K562 (cell line): ENCODE measurements around the gene GRIP1. TPM values are rescaled to one million over a fixed set of nuclear protein-coding genes. Genes with fewer than 3 reads are reported as not detected.

Experiments used
- ATAC-seq: fragments of 200-7000 bp; cut with Tn5 transposase; 3 replicates; pipeline ENCODE4 v1.9.1; 2020; ENCODE audit warnings: moderate library complexity
- BruUV-seq: library from RNA; stranded (reverse); fragments of 400-500 nt; replicated peaks from 2 replicates; lab custom pipeline; 2021; lab: Mats Ljungman, UMichigan
- CTCF ChIA-PET: fragments of 300-600 bp; formaldehyde crosslinking; extraction: SDS; loops from one replicate; lab custom pipeline; 2021; ENCODE audit warnings: low intra/inter-chr PET ratio; lab: Yijun Ruan, JAX
- POLR2A ChIA-PET: fragments of 300-600, 350-650 bp; sonication (Branson Sonifier 250); formaldehyde crosslinking; extraction: SDS; loops from one replicate; lab custom pipeline; 2021; ENCODE audit warnings: antibody characterized with exemption, inconsistent platforms; lab: Yijun Ruan, JAX
- DNase-seq, 4 experiments: peaks; one replicate each; pipeline versions ENCODE4 v3.0.0 to v3.0.0-alpha.2; 2011 to 2018; ENCODE audit warnings: low spot score in 3 of 4, mixed read lengths in 3 of 4; ENCODE audit errors: extremely low read depth in 1 of 4
- FAIRE-seq: peaks from 2 replicates; lab custom pipeline; 2011; peaks lifted over from hg19 to GRCh38; lab: Jason Lieb, UNC
- H2AFZ ChIP-seq: 2 replicates; pipeline ENCODE4 v1.6.0; 2011; ENCODE audit warnings: low read depth, low read length, control low read depth, inconsistent platforms
- H3K27ac ChIP-seq: fragments of 200-600 bp; 3 replicates; pipeline ENCODE4 v1.8.0; 2011; ENCODE audit warnings: low read depth, mild to moderate bottlenecking, control low read depth, inconsistent platforms, low read length, moderate library complexity, mixed read lengths; ENCODE audit errors: extremely low read depth
- H3K27me3 ChIP-seq, 2 experiments: fragments of 300-600 bp in 1 of 2; 2 replicates in 1 of 2; 3 replicates in 1 of 2; pipeline versions ENCODE4 v1.6.0 to v1.8.0; 2011; ENCODE audit warnings: inconsistent platforms in 2 of 2, low read length in 2 of 2, mild to moderate bottlenecking in 1 of 2, mixed read lengths in 1 of 2, moderate library complexity in 1 of 2; ENCODE audit not compliant: control insufficient read depth in 2 of 2, insufficient read depth in 2 of 2
- H3K36me3 ChIP-seq: fragments of 300-600 bp; 3 replicates; pipeline ENCODE4 v1.8.0; 2011; ENCODE audit warnings: mild to moderate bottlenecking, low read length, inconsistent platforms; ENCODE audit not compliant: control insufficient read depth, insufficient read depth
- H3K4me1 ChIP-seq, 2 experiments: fragments of 200-600 bp in 1 of 2; replicated peaks in 1 of 2; 2 replicates in 1 of 2; 3 replicates in 1 of 2; pipeline versions ENCODE4 v1.5.1 to v1.8.0; 2011; ENCODE audit warnings: inconsistent platforms in 2 of 2, low read length in 2 of 2, mild to moderate bottlenecking in 1 of 2, mixed read lengths in 1 of 2, moderate library complexity in 1 of 2; ENCODE audit not compliant: control insufficient read depth in 2 of 2, insufficient read depth in 2 of 2
- H3K4me2 ChIP-seq: 2 replicates; pipeline ENCODE4 v1.6.1; 2011; ENCODE audit warnings: low read length, control low read depth, inconsistent platforms, mixed read lengths; ENCODE audit not compliant: insufficient read depth
- H3K4me3 ChIP-seq: fragments of 200-600 bp; sonication (generic), shearing (Covaris generic); 2 replicates; pipeline ENCODE4 v1.5.1; 2016; ENCODE audit warnings: control low read depth, inconsistent platforms
- H3K79me2 ChIP-seq: fragments of 200-600 bp; 3 replicates; pipeline ENCODE4 v1.8.0; 2011; ENCODE audit warnings: low read length, inconsistent platforms; ENCODE audit not compliant: control insufficient read depth, insufficient read depth
- H3K9ac ChIP-seq, 2 experiments: 2 replicates each; pipeline versions ENCODE4 v1.6.0 to v1.6.1; 2011; ENCODE audit warnings: low read depth in 2 of 2, low read length in 2 of 2, control low read depth in 1 of 2, inconsistent platforms in 1 of 2, mild to moderate bottlenecking in 1 of 2, mixed read lengths in 1 of 2; ENCODE audit not compliant: insufficient read depth in 1 of 2
- H3K9me1 ChIP-seq: one replicate; pipeline ENCODE4 v1.6.0; 2011; ENCODE audit warnings: inconsistent platforms, mild to moderate bottlenecking, low read length, moderate library complexity; ENCODE audit not compliant: control insufficient read depth, insufficient read depth
- H3K9me3 ChIP-seq: replicated peaks from 2 replicates; pipeline ENCODE4 v1.5.1; 2011; ENCODE audit warnings: low read depth, low read length, inconsistent platforms; ENCODE audit not compliant: control insufficient read depth, insufficient read depth
- H4K20me1 ChIP-seq: replicated peaks from 2 replicates; pipeline ENCODE4 v1.6.1; 2011; ENCODE audit warnings: low read length, inconsistent platforms, mixed read lengths; ENCODE audit not compliant: control insufficient read depth, insufficient read depth
- GABPB1 ChIP-seq: sonication (generic); formaldehyde crosslinking; IDR thresholded peaks from 2 replicates; pipeline ENCODE4 v1.8.0; 2022; ENCODE audit warnings: mild to moderate bottlenecking, missing genetic modification reagents
- HDGF ChIP-seq: fragments of 450-650 bp; IDR thresholded peaks from 2 replicates; pipeline ENCODE4 v1.6.1; 2016
- KLF1 ChIP-seq: fragments of 450-650 bp; IDR thresholded peaks from 2 replicates; pipeline ENCODE4 v1.6.1; 2016; ENCODE audit warnings: missing genetic modification characterization, missing compliant biosample characterization
- MAZ ChIP-seq, 2 experiments: fragments of 450-650 bp in 1 of 2; sonication (generic) in 1 of 2; formaldehyde crosslinking; IDR thresholded peaks in 1 of 2; conservative IDR thresholded peaks in 1 of 2; 2 replicates each; pipeline versions ENCODE4 v1.4.0 to v1.5.0; 2020; ENCODE audit warnings: mild to moderate bottlenecking in 1 of 2, missing genetic modification reagents in 1 of 2
- MED1 ChIP-seq: sonication (generic); formaldehyde crosslinking; IDR thresholded peaks from 2 replicates; pipeline ENCODE4 v1.8.1; 2023; ENCODE audit warnings: missing genetic modification reagents, borderline replicate concordance
- NELFE ChIP-seq: IDR thresholded peaks from 2 replicates; pipeline ENCODE4 v1.6.1; 2011; ENCODE audit warnings: mild to moderate bottlenecking; ENCODE audit not compliant: insufficient read depth, insufficient read length
- NFE2L1 ChIP-seq: fragments of 450-650 bp; IDR thresholded peaks from 2 replicates; pipeline ENCODE4 v1.6.1; 2016; ENCODE audit warnings: missing genetic modification characterization, low read depth, mild to moderate bottlenecking, missing compliant biosample characterization, moderate library complexity, borderline replicate concordance
- NUFIP1 ChIP-seq: fragments of 450-650 bp; IDR thresholded peaks from 2 replicates; pipeline ENCODE4 v1.6.1; 2018; ENCODE audit not compliant: partially characterized antibody
- PHB ChIP-seq: fragments of 250-450 bp; sonication (Bioruptor Pico); IDR thresholded peaks from 2 replicates; pipeline ENCODE4 v1.5.0; 2021
- TBL1XR1 ChIP-seq, 2 experiments: IDR thresholded peaks; 2 replicates each; pipeline ENCODE4 v1.6.1; 2012; ENCODE audit warnings: improper control_type of control experiment in 2 of 2, low read length in 2 of 2, mild to moderate bottlenecking in 1 of 2
- ZNF124 ChIP-seq: sonication (generic); formaldehyde crosslinking; IDR thresholded peaks from 2 replicates; pipeline ENCODE4 v1.8.1; 2022; ENCODE audit warnings: missing genetic modification reagents
- WGBS: fragments of 100-300 bp; shearing (Covaris generic); methylation state at CpG from one replicate; pipeline ENCODE4 v1.1.6; 2016; ENCODE audit warnings: low coverage, mixed read lengths; ENCODE audit not compliant: insufficient coverage; ENCODE audit errors: missing lambda C conversion rate; 5-methylcytosine and 5-hydroxymethylcytosine counted together
- in situ Hi-C: fragments of 300-500 bp; cut with MboI; formaldehyde crosslinking; loops from 4 replicates; pipeline ENCODE4 v1.15.0; 2018; ENCODE audit warnings: inconsistent platforms, mixed read lengths
- intact Hi-C: fragments of 100-400 bp; cut with micrococcal nuclease; formaldehyde crosslinking; loops from 2 replicates; pipeline ENCODE4 v1.14.2; 2022
- polyA plus RNA-seq, 8 experiments: library from polyadenylated mRNA; depleted of rRNA in 4 of 8; stranded (reverse) in 5 of 8; unstranded in 3 of 8; fragments of >200 nt; fragmentation: Nextera tagmentation in 2 of 8; fragmentation: Illumina TruSeq in 1 of 8; extraction: Ambion mirVana in 2 of 8; extraction: Trizol in 1 of 8; gene quantifications; 2 replicates each; pipeline versions ENCODE4 v1.2.1 to v1.2.3, GENCODE V29; 2011 to 2014; ENCODE audit warnings: inconsistent platforms in 1 of 8, missing spikeins in 1 of 8
- total RNA-seq, 7 experiments: library from RNA; depleted of rRNA in 6 of 7; stranded (reverse); fragments of >200 nt in 6 of 7; fragmentation: Illumina TruSeq in 2 of 7; extraction: Trizol in 2 of 7; gene quantifications; 2 replicates each; pipeline versions ENCODE4 v1.2.1 to v1.2.3, GENCODE V29; 2011 to 2021; ENCODE audit warnings: low replicate concordance in 1 of 7
- TF ChIP-seq, protein P1 (sequence below): fragments of 450-650 bp; IDR thresholded peaks from 2 replicates; pipeline ENCODE4 v1.6.1; 2016
- TF ChIP-seq, protein P2 (sequence below): fragments of 200-800 bp; sonication (Bioruptor generic); IDR thresholded peaks from 2 replicates; pipeline ENCODE4 v1.6.1; 2017; ENCODE audit warnings: missing genetic modification characterization, missing compliant biosample characterization
- TF ChIP-seq, protein P3 (sequence below): fragments of 250-450 bp; sonication (Bioruptor Pico); IDR thresholded peaks from 2 replicates; pipeline ENCODE4 v1.8.0; 2022; ENCODE audit warnings: inconsistent platforms

The GRIP1 gene
- total and polyA plus RNA-seq, 9 of the 15 experiments (the other 6 are each of a cell fraction or from before 2014, with no cell fraction given), result 0.28 to 1.2 (median 0.45) TPM

DNA sequence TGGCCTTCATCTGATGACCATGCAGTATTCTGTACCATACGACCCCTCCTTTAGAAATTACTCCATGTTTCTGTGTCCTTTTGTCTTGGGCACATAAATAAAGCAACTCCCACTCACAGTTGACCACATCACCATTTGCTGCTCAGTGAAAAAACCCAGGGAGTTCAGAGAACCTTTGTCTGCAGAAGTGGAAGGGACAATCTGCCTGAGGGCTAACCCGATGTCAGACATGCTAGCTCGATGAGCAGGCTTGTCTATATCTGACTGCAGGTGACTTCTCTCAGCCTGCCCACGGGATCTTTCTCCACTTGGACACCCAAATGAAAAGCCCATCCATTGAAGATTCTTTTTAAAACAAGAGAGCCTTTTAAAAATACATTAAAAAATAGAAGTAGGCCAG is 45.7 kb upstream of the GRIP1 start:
- H3K4me3 ChIP-seq, result no peak overlapping the region
- H3K27ac ChIP-seq, result no peak overlapping the region
- no peak overlapping the region for H3K9ac ChIP-seq
- H3K4me2 ChIP-seq, result no peak overlapping the region
- FAIRE-seq (no peak), DNase-seq (no peak), ATAC-seq (no peak)
- WGBS, result 2% methylated on average over 4 of the region's 4 CpGs
- POLR2A ChIA-PET, result no interaction called here
- BruUV-seq, result no TSS peak
- no peaks in the 10 kb centered on the region for H3K9me3 ChIP-seq
- H3K9me1 ChIP-seq, result peaks cover 2% of the 10 kb centered on the region
- no peak overlapping the region for H2AFZ ChIP-seq
- in situ Hi-C loops, result no loop called here
- H4K20me1 ChIP-seq, result no peaks in the 10 kb centered on the region
- H3K79me2 ChIP-seq, result no peaks in the 10 kb centered on the region
- H3K36me3 ChIP-seq, result no peaks in the 10 kb centered on the region
- CTCF ChIA-PET, result no interaction called here
- TF ChIP-seq MED1 (CRISPR knock-in tag) (no peak), MAZ (CRISPR knock-in tag; conservative IDR thresholded peaks at IDR 0.05 in 1 of 2, IDR thresholded peaks at IDR 0.05 in 1 of 2) (no peak), ZNF124 (CRISPR knock-in tag) (no peak), NELFE (no peak), TBL1XR1 (IDR thresholded peaks at IDR 0.05; ENCODE audit: low read length in 2 of 2) (no peak), NUFIP1 (no peak)
- no peaks in the 10 kb centered on the region for H3K27me3 ChIP-seq
- intact Hi-C loops, result no loop called here
- no peaks in the 10 kb centered on the region for H3K4me1 ChIP-seq

DNA sequence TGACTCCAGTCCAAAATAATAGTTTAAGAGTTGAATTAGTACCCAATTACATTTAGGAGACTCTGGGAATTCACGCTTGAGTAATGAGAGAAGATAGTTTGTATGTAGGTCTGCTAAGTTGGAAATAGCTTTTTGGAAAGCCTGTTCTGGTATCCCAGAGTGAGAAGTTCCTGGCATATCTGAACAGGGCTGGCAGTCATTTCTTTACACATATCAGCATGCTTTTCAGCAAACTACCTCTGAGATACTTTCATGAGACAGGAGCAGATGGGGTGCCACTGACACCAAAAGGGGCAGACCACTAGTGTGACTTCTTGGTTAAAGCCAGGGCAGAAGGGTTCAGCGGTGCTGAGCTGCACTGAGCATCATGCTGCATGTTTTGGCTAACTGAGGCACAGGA is 45.1 kb upstream of the GRIP1 start:
- H3K4me3 ChIP-seq, result no peak overlapping the region
- H3K79me2 ChIP-seq, result no peaks in the 10 kb centered on the region
- no TSS peak for BruUV-seq
- peaks cover 2% of the 10 kb centered on the region for H3K9me1 ChIP-seq
- H3K27me3 ChIP-seq, result no peaks in the 10 kb centered on the region
- ATAC-seq (no peak), DNase-seq (no peak), FAIRE-seq (no peak)
- H3K4me2 ChIP-seq, result no peak overlapping the region
- intact Hi-C loops (no loop called here), in situ Hi-C loops (no loop called here)
- no peak overlapping the region for H2AFZ ChIP-seq
- 7% methylated on average over 1 of the region's 2 CpGs for WGBS
- H3K27ac ChIP-seq, result no peak overlapping the region
- H3K36me3 ChIP-seq, result no peaks in the 10 kb centered on the region
- H4K20me1 ChIP-seq, result no peaks in the 10 kb centered on the region
- ChIA-PET POLR2A (no interaction called here), CTCF (no interaction called here)
- no peaks in the 10 kb centered on the region for H3K4me1 ChIP-seq
- H3K9me3 ChIP-seq, result no peaks in the 10 kb centered on the region
- no peak overlapping the region for H3K9ac ChIP-seq
- TF ChIP-seq, protein P1, sequence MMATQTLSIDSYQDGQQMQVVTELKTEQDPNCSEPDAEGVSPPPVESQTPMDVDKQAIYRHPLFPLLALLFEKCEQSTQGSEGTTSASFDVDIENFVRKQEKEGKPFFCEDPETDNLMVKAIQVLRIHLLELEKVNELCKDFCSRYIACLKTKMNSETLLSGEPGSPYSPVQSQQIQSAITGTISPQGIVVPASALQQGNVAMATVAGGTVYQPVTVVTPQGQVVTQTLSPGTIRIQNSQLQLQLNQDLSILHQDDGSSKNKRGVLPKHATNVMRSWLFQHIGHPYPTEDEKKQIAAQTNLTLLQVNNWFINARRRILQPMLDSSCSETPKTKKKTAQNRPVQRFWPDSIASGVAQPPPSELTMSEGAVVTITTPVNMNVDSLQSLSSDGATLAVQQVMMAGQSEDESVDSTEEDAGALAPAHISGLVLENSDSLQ, result no peak
- no peak for TF ChIP-seq NFE2L1
- TF ChIP-seq PHB (CRISPR knock-in tag), result no peak
- TF ChIP-seq, protein P2, sequence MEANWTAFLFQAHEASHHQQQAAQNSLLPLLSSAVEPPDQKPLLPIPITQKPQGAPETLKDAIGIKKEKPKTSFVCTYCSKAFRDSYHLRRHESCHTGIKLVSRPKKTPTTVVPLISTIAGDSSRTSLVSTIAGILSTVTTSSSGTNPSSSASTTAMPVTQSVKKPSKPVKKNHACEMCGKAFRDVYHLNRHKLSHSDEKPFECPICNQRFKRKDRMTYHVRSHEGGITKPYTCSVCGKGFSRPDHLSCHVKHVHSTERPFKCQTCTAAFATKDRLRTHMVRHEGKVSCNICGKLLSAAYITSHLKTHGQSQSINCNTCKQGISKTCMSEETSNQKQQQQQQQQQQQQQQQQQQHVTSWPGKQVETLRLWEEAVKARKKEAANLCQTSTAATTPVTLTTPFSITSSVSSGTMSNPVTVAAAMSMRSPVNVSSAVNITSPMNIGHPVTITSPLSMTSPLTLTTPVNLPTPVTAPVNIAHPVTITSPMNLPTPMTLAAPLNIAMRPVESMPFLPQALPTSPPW, result no peak
- TF ChIP-seq HDGF, result no peak
- TF ChIP-seq, protein P3, sequence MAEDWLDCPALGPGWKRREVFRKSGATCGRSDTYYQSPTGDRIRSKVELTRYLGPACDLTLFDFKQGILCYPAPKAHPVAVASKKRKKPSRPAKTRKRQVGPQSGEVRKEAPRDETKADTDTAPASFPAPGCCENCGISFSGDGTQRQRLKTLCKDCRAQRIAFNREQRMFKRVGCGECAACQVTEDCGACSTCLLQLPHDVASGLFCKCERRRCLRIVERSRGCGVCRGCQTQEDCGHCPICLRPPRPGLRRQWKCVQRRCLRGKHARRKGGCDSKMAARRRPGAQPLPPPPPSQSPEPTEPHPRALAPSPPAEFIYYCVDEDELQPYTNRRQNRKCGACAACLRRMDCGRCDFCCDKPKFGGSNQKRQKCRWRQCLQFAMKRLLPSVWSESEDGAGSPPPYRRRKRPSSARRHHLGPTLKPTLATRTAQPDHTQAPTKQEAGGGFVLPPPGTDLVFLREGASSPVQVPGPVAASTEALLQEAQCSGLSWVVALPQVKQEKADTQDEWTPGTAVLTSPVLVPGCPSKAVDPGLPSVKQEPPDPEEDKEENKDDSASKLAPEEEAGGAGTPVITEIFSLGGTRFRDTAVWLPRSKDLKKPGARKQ, result no peak
- no peak for TF ChIP-seq GABPB1 (CRISPR knock-in tag)
- TF ChIP-seq KLF1 (tag), result no peak
